ENCODE data around the gene P3R3URF.
A peak's percentile ranks its signal among the peaks of the same experiment; 100 is the strongest.

P3R3URF gene

DNA sequence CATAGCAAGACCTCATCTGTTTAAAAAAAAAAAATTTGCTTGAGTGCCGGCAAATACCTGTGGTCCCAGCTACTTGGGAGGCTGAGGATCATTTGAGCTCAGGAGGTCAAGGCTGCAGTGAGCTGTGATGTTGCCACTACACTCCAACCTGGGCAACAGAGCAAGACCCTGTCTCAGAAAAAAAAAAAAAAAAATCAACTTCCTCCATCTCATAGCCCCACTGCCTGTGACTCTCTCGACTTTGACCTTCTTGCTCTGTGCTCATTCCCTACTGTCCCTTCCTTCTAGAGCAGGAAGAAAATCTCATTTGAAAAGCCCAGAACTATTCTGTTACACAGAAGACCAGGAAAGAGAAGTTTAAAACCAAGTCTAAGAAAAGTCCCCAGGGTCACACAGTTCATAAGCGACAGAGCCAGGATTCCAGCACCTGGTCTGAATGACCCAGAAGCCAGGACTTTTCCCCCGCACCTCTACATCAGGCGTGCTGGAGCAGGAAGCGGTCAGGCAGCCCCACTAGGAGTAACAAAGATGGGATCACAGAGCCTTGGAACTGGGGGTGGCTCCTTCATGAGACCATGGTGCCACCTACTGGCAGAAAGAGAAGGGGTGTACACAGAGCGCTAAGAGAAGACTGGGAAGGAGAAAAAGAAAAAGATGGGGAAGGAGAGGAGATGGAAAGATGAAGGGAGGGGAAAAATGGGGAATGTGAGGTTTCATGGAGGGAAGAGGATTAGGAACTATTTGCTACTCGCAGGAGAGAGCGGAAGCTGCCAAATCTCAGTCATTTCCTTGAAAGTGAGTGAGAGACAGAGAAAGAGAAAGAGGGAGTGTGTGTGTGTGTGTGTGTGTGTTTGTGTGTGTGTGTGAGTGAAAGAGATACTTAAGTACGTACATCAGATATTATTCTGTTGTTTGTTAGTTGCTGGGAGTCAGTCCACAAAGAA lies 3.1 kb upstream of the P3R3URF start:
- Histone ChIP-seq H3K4me3 (ENCODE audit: low read length) (no peak overlapping the region), H3K9me3 (replicated peaks; ENCODE audit: insufficient read depth, low read length) (no peaks in the 10 kb centered on the region), H4K20me1 (ENCODE audit: insufficient read depth, low read length) (no peaks in the 10 kb centered on the region), H3K79me2 (ENCODE audit: low read length) (no peaks in the 10 kb centered on the region), H2AFZ (ENCODE audit: low read length) (peak overlapping the region; percentile 48), H3K27me3 (replicated peaks; ENCODE audit: insufficient read depth, low read length) (no peaks in the 10 kb centered on the region), H3K9me2 (replicated peaks; ENCODE audit: insufficient read depth, low read length) (no peaks in the 10 kb centered on the region), H3K4me1 (ENCODE audit: low read length) (no peaks in the 10 kb centered on the region), H3K9ac (ENCODE audit: low read length) (no peak overlapping the region), H3K27ac (ENCODE audit: low read length) (no peak overlapping the region), H3K36me3 (replicated peaks; ENCODE audit: insufficient read depth, low read length) (no peaks in the 10 kb centered on the region), H3F3A (ENCODE audit: insufficient read depth, low read length) (no peaks in the 10 kb centered on the region), H3K4me2 (ENCODE audit: low read depth, low read length) (peak overlapping the region; percentile 8; the same call in 1 of the 2 replicates)
- peak; percentile 62 for DNase-seq
- TF ChIP-seq EZH2 (optimal IDR thresholded peaks at IDR 0.05; ENCODE audit: low read depth, low read length): no peak
- TF ChIP-seq, protein P1, sequence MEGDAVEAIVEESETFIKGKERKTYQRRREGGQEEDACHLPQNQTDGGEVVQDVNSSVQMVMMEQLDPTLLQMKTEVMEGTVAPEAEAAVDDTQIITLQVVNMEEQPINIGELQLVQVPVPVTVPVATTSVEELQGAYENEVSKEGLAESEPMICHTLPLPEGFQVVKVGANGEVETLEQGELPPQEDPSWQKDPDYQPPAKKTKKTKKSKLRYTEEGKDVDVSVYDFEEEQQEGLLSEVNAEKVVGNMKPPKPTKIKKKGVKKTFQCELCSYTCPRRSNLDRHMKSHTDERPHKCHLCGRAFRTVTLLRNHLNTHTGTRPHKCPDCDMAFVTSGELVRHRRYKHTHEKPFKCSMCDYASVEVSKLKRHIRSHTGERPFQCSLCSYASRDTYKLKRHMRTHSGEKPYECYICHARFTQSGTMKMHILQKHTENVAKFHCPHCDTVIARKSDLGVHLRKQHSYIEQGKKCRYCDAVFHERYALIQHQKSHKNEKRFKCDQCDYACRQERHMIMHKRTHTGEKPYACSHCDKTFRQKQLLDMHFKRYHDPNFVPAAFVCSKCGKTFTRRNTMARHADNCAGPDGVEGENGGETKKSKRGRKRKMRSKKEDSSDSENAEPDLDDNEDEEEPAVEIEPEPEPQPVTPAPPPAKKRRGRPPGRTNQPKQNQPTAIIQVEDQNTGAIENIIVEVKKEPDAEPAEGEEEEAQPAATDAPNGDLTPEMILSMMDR (IDR thresholded peaks at IDR 0.05; ENCODE audit: low read length): peak; percentile 97

DNA sequence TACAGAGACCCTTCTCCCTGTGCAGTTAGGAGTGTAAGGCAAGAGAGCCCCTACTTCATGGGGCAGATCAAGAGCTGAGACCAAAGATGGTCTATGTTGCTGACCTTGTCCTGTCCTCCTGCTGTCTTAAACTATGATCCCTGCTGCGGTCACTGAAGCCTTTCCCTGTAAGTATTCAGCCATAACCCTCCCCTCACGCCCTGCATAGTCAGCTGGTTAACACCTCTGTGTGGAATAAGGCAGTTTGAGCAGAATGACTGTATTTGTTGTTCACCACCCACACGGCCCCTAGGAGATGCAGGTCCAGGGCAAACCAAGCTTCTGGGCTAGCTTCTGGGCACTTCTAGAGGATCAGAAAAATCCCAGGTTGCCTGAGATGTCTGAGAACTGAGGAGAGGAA lies 1.0 kb downstream of the P3R3URF start:
- H3K4me1 ChIP-seq (ENCODE audit: low read length): no peaks in the 10 kb centered on the region; the same call in 1 of the 2 replicates
- no peak overlapping the region for H3K4me2 ChIP-seq (ENCODE audit: low read depth, low read length)
- H3K27ac ChIP-seq (ENCODE audit: low read length): no peak overlapping the region
- no peak overlapping the region for H3K4me3 ChIP-seq (ENCODE audit: low read length)
- H3K9ac ChIP-seq (ENCODE audit: low read length): no peak overlapping the region
- DNase-seq: no peak
- H3K9me2 ChIP-seq (replicated peaks; ENCODE audit: insufficient read depth, low read length): no peaks in the 10 kb centered on the region
- no peaks in the 10 kb centered on the region for H3K27me3 ChIP-seq (replicated peaks; ENCODE audit: insufficient read depth, low read length)
- H2AFZ ChIP-seq (ENCODE audit: low read length): no peak overlapping the region
- no peaks in the 10 kb centered on the region for H4K20me1 ChIP-seq (ENCODE audit: insufficient read depth, low read length)
- no peaks in the 10 kb centered on the region for H3K9me3 ChIP-seq (replicated peaks; ENCODE audit: insufficient read depth, low read length)
- H3K36me3 ChIP-seq (replicated peaks; ENCODE audit: insufficient read depth, low read length): no peaks in the 10 kb centered on the region
- TF ChIP-seq, protein P1 (IDR thresholded peaks at IDR 0.05; ENCODE audit: low read length): no peak
- no peak for TF ChIP-seq EZH2phosphoT487 (IDR thresholded peaks at IDR 0.05; ENCODE audit: low read length)
- TF ChIP-seq EZH2 (optimal IDR thresholded peaks at IDR 0.05; ENCODE audit: low read depth, low read length): no peak
- H3K79me2 ChIP-seq (ENCODE audit: low read length): no peaks in the 10 kb centered on the region
- no peaks in the 10 kb centered on the region for H3F3A ChIP-seq (ENCODE audit: insufficient read depth, low read length)

GRCh38 chr1:46174448-46175231 lies 1.6 kb downstream of the P3R3URF start, which contains the start of gene TSPAN1:
TSS of gene TSPAN1 (plus strand) at chr1:46175087. CDS start at chr1:46181108, 6,021 bp downstream.
- Histone ChIP-seq H3K79me2 (ENCODE audit: low read length) (no peaks in the 10 kb centered on the region), H3K9ac (ENCODE audit: low read length) (no peak within 1 kb of the TSS), H3K4me1 (ENCODE audit: low read length) (no peaks in the 10 kb centered on the region; the same call in 1 of the 2 replicates), H4K20me1 (ENCODE audit: insufficient read depth, low read length) (no peaks in the 10 kb centered on the region), H2AFZ (ENCODE audit: low read length) (no peak within 1 kb of the TSS), H3K27me3 (replicated peaks; ENCODE audit: insufficient read depth, low read length) (no peaks in the 10 kb centered on the region), H3F3A (ENCODE audit: insufficient read depth, low read length) (no peaks in the 10 kb centered on the region), H3K36me3 (replicated peaks; ENCODE audit: insufficient read depth, low read length) (no peaks in the 10 kb centered on the region), H3K4me2 (ENCODE audit: low read depth, low read length) (no peak within 1 kb of the TSS), H3K9me2 (replicated peaks; ENCODE audit: insufficient read depth, low read length) (no peaks in the 10 kb centered on the region), H3K9me3 (replicated peaks; ENCODE audit: insufficient read depth, low read length) (no peaks in the 10 kb centered on the region), H3K27ac (ENCODE audit: low read length) (no peak within 1 kb of the TSS), H3K4me3 (ENCODE audit: low read length) (no peak within 1 kb of the TSS)
- no peak for DNase-seq
- no peak for TF ChIP-seq EZH2phosphoT487 (IDR thresholded peaks at IDR 0.05; ENCODE audit: low read length)
- TF ChIP-seq, protein P1 (IDR thresholded peaks at IDR 0.05; ENCODE audit: low read length): no peak
